ENCODE measurements around the gene FNDC7.
"Not testable (repeated sequence)": the region's sequence is repeated elsewhere in the genome, so short reads cannot be mapped to it uniquely, and the experiment has no call there.

The FNDC7 gene

GRCh38 chr1:108712606-108713150 lies at the start of gene FNDC7:
Gene FNDC7, plus strand, starts transcription at chr1:108712908. Its CDS starts 26 bp downstream, at chr1:108712934.
- in situ Hi-C loops (cut with HindIII; ENCODE audit: low pct_unique_long_range_greater_than_20kb, low sequenced_read_pairs) = no loop called here
- DNase-seq (ENCODE audit: low read depth in 1 of 2, low spot score in 1 of 2) = no peak
- no peak for TF ChIP-seq JUND (IDR thresholded peaks at IDR 0.05; ENCODE audit: low read depth)

- in situ Hi-C loops (cut with HindIII; ENCODE audit: low pct_unique_long_range_greater_than_20kb, low sequenced_read_pairs) = no loop called here
- no peak for DNase-seq (ENCODE audit: low read depth in 1 of 2, low spot score in 1 of 2)
These were observed 49.6 kb upstream of the FNDC7 start for GRCh38 chr1:108663074-108663473.

GRCh38 chr1:108664481-108664880 lies 48.2 kb upstream of the FNDC7 start:
- in situ Hi-C loops (cut with HindIII; ENCODE audit: low pct_unique_long_range_greater_than_20kb, low sequenced_read_pairs) = no loop called here
- no peak for TF ChIP-seq JUND (IDR thresholded peaks at IDR 0.05; ENCODE audit: low read depth)
- no peak for DNase-seq (ENCODE audit: low read depth in 1 of 2, low spot score in 1 of 2)

More at GRCh38 chr1:108663074-108663473, 49.6 kb upstream of the FNDC7 start:
- TF ChIP-seq JUND (IDR thresholded peaks at IDR 0.05; ENCODE audit: low read depth) = no peak

GRCh38 chr1:108665067-108665466 lies 47.6 kb upstream of the FNDC7 start:
- TF ChIP-seq JUND (IDR thresholded peaks at IDR 0.05; ENCODE audit: low read depth) = no peak
- in situ Hi-C loops (cut with HindIII; ENCODE audit: low pct_unique_long_range_greater_than_20kb, low sequenced_read_pairs) = no loop called here
- DNase-seq (ENCODE audit: low read depth in 1 of 2, low spot score in 1 of 2) = no peak

GRCh38 chr1:108665771-108666170 lies 46.9 kb upstream of the FNDC7 start:
- in situ Hi-C loops (cut with HindIII; ENCODE audit: low pct_unique_long_range_greater_than_20kb, low sequenced_read_pairs) = no loop called here
- DNase-seq (ENCODE audit: low read depth in 1 of 2, low spot score in 1 of 2) = no peak

GRCh38 chr1:108667422-108667821 lies 45.3 kb upstream of the FNDC7 start:
- DNase-seq (ENCODE audit: low read depth in 1 of 2, low spot score in 1 of 2); in situ Hi-C loops (cut with HindIII; ENCODE audit: low pct_unique_long_range_greater_than_20kb, low sequenced_read_pairs): not testable (repeated sequence)

More at GRCh38 chr1:108665771-108666170, 46.9 kb upstream of the FNDC7 start:
- no peak for TF ChIP-seq JUND (IDR thresholded peaks at IDR 0.05; ENCODE audit: low read depth)

GRCh38 chr1:108668777-108669176 lies 43.9 kb upstream of the FNDC7 start:
- no peak for DNase-seq (ENCODE audit: low read depth in 1 of 2, low spot score in 1 of 2)
- TF ChIP-seq JUND (IDR thresholded peaks at IDR 0.05; ENCODE audit: low read depth) = no peak
- in situ Hi-C loops (cut with HindIII; ENCODE audit: low pct_unique_long_range_greater_than_20kb, low sequenced_read_pairs) = no loop called here

- TF ChIP-seq JUND (IDR thresholded peaks at IDR 0.05; ENCODE audit: low read depth) = no peak
These were observed 43.0 kb upstream of the FNDC7 start for GRCh38 chr1:108669679-108670078.

GRCh38 chr1:108670131-108670773 lies 42.5 kb upstream of the FNDC7 start:
- no peak for TF ChIP-seq JUND (IDR thresholded peaks at IDR 0.05; ENCODE audit: low read depth)
- DNase-seq (ENCODE audit: low read depth in 1 of 2, low spot score in 1 of 2) = no peak
- in situ Hi-C loops (cut with HindIII; ENCODE audit: low pct_unique_long_range_greater_than_20kb, low sequenced_read_pairs) = no loop called here

More at GRCh38 chr1:108669679-108670078, 43.0 kb upstream of the FNDC7 start:
- DNase-seq (ENCODE audit: low read depth in 1 of 2, low spot score in 1 of 2) = no peak
- in situ Hi-C loops (cut with HindIII; ENCODE audit: low pct_unique_long_range_greater_than_20kb, low sequenced_read_pairs) = no loop called here

- in situ Hi-C loops (cut with HindIII; ENCODE audit: low pct_unique_long_range_greater_than_20kb, low sequenced_read_pairs) = no loop called here
- TF ChIP-seq JUND (IDR thresholded peaks at IDR 0.05; ENCODE audit: low read depth) = no peak
These were observed 41.6 kb upstream of the FNDC7 start for GRCh38 chr1:108671143-108671542.

GRCh38 chr1:108678706-108679105 lies 34.0 kb upstream of the FNDC7 start:
- no peak for TF ChIP-seq JUND (IDR thresholded peaks at IDR 0.05; ENCODE audit: low read depth)
- DNase-seq (ENCODE audit: low read depth in 1 of 2, low spot score in 1 of 2) = no peak
- in situ Hi-C loops (cut with HindIII; ENCODE audit: low pct_unique_long_range_greater_than_20kb, low sequenced_read_pairs) = no loop called here

More at GRCh38 chr1:108671143-108671542, 41.6 kb upstream of the FNDC7 start:
- no peak for DNase-seq (ENCODE audit: low read depth in 1 of 2, low spot score in 1 of 2)

- in situ Hi-C loops (cut with HindIII; ENCODE audit: low pct_unique_long_range_greater_than_20kb, low sequenced_read_pairs) = no loop called here
- no peak for DNase-seq (ENCODE audit: low read depth in 1 of 2, low spot score in 1 of 2)
- no peak for TF ChIP-seq JUND (IDR thresholded peaks at IDR 0.05; ENCODE audit: low read depth)
These were observed 33.0 kb upstream of the FNDC7 start for GRCh38 chr1:108679586-108680213.

GRCh38 chr1:108681701-108682100 lies 31.0 kb upstream of the FNDC7 start:
- in situ Hi-C loops (cut with HindIII; ENCODE audit: low pct_unique_long_range_greater_than_20kb, low sequenced_read_pairs); DNase-seq (ENCODE audit: low read depth in 1 of 2, low spot score in 1 of 2): not testable (repeated sequence)
